Measurements from ENCODE around the gene MYADM.
"Not testable (repeated sequence)": the region's sequence is repeated elsewhere in the genome, so short reads cannot be mapped to it uniquely, and the experiment has no call there.

Gene MYADM

GRCh38 chr19:53868892-53869804 is 1.5 kb downstream of the MYADM start:
- no peak for TF ChIP-seq CTCF (IDR thresholded peaks at IDR 0.05; ENCODE audit: borderline replicate concordance, control extremely low read depth, extremely low read depth, insufficient read depth, missing control alignments)
- in situ Hi-C loops (cut with MboI; ENCODE audit: low sequenced_read_pairs, unreplicated experiment) = no loop called here
- peak; percentile 87 for DNase-seq (ENCODE audit: low spot score)

GRCh38 chr19:53869805-53870484 is 2.3 kb downstream of the MYADM start:
- in situ Hi-C loops (cut with MboI; ENCODE audit: low sequenced_read_pairs, unreplicated experiment) = not testable (repeated sequence)

GRCh38 chr19:53870485-53870844 is 2.8 kb downstream of the MYADM start:
- DNase-seq (ENCODE audit: low spot score) = no peak
- no peak for TF ChIP-seq CTCF (IDR thresholded peaks at IDR 0.05; ENCODE audit: borderline replicate concordance, control extremely low read depth, extremely low read depth, insufficient read depth, missing control alignments)
- in situ Hi-C loops (cut with MboI; ENCODE audit: low sequenced_read_pairs, unreplicated experiment) = no loop called here

More at GRCh38 chr19:53869805-53870484, 2.3 kb downstream of the MYADM start:
- DNase-seq (ENCODE audit: low spot score) = not testable (repeated sequence)

GRCh38 chr19:53871454-53871853 is 3.8 kb downstream of the MYADM start:
- DNase-seq (ENCODE audit: low spot score) = no peak
- no peak for TF ChIP-seq CTCF (IDR thresholded peaks at IDR 0.05; ENCODE audit: borderline replicate concordance, control extremely low read depth, extremely low read depth, insufficient read depth, missing control alignments)
- in situ Hi-C loops (cut with MboI; ENCODE audit: low sequenced_read_pairs, unreplicated experiment) = no loop called here

- in situ Hi-C loops (cut with MboI; ENCODE audit: low sequenced_read_pairs, unreplicated experiment) = no loop called here
- TF ChIP-seq CTCF (IDR thresholded peaks at IDR 0.05; ENCODE audit: borderline replicate concordance, control extremely low read depth, extremely low read depth, insufficient read depth, missing control alignments) = no peak
- DNase-seq (ENCODE audit: low spot score) = no peak
Observed at GRCh38 chr19:53872762-53873161, 5.1 kb downstream of the MYADM start.

GRCh38 chr19:53873773-53874605 is 6.3 kb downstream of the MYADM start:
- TF ChIP-seq CTCF (IDR thresholded peaks at IDR 0.05; ENCODE audit: borderline replicate concordance, control extremely low read depth, extremely low read depth, insufficient read depth, missing control alignments) = no peak
- in situ Hi-C loops (cut with MboI; ENCODE audit: low sequenced_read_pairs, unreplicated experiment) = no loop called here
- no peak for DNase-seq (ENCODE audit: low spot score)
